GM12864 (cell line): ENCODE results near the gene ZBTB17.
"Not testable (repeated sequence)": the region's sequence is repeated elsewhere in the genome, so short reads cannot be mapped to it uniquely, and the experiment has no call there.

Experiments used
- DNase-seq: peaks from one replicate; pipeline ENCODE4 v3.0.0-alpha.2; 2011; ENCODE audit warnings: low read depth
- H3K4me3 ChIP-seq: 2 replicates; pipeline ENCODE4 v1.5.1; 2011; ENCODE audit warnings: mild to moderate bottlenecking, low read depth, low read length, control low read depth
- CTCF ChIP-seq: IDR thresholded peaks from 2 replicates; pipeline ENCODE4 v1.5.1; 2011; ENCODE audit warnings: low read depth, mild to moderate bottlenecking, moderate library complexity, low read length, control low read depth, inconsistent platforms; ENCODE audit errors: missing control alignments

ZBTB17 gene

GRCh38 chr1:15933684-15934083 is 42.2 kb downstream of the ZBTB17 start:
- TF ChIP-seq CTCF: no peak
- no peak for DNase-seq
- no peak overlapping the region for H3K4me3 ChIP-seq

GRCh38 chr1:15932612-15933011 is 43.3 kb downstream of the ZBTB17 start:
- no peak for TF ChIP-seq CTCF
- no peak overlapping the region for H3K4me3 ChIP-seq
- DNase-seq: no peak

GRCh38 chr1:15931884-15932283 is 44.0 kb downstream of the ZBTB17 start:
- H3K4me3 ChIP-seq: no peak overlapping the region
- TF ChIP-seq CTCF: no peak
- no peak for DNase-seq

- H3K4me3 ChIP-seq: no peak overlapping the region
- TF ChIP-seq CTCF: no peak
- DNase-seq: no peak
These were observed 44.5 kb downstream of the ZBTB17 start for GRCh38 chr1:15931401-15931800.

- H3K4me3 ChIP-seq: no peak overlapping the region
- no peak for TF ChIP-seq CTCF
- no peak for DNase-seq
These were observed 46.6 kb downstream of the ZBTB17 start for GRCh38 chr1:15928971-15929965.

GRCh38 chr1:15926448-15926847 is 49.5 kb downstream of the ZBTB17 start:
- not testable (repeated sequence) for DNase-seq, H3K4me3 ChIP-seq

- H3K4me3 ChIP-seq: no peak overlapping the region
- DNase-seq: no peak
- TF ChIP-seq CTCF: no peak
These were observed 52.7 kb downstream of the ZBTB17 start for GRCh38 chr1:15923241-15923640.
